PC-3 (cell line): Measurements from ENCODE around the gene BCL2L11.

Experiments used
- CTCF ChIP-seq: fragments of 300-600 bp; sonication (generic); conservative IDR thresholded peaks from 2 replicates; pipeline ENCODE4 v1.5.1; 2017; ENCODE audit warnings: antibody characterized with exemption, low read depth, mild to moderate bottlenecking, low read length
- EZH2phosphoT487 ChIP-seq: fragments of 300-600 bp; sonication (generic); IDR thresholded peaks from 2 replicates; pipeline ENCODE4 v1.6.1; 2018; ENCODE audit warnings: mild to moderate bottlenecking, antibody characterized with exemption, low read length, borderline replicate concordance

- no peak for TF ChIP-seq EZH2phosphoT487
- TF ChIP-seq CTCF, result peak; percentile 40; the same call in 1 of the 2 replicates
Measured at GRCh38 chr2:111134055-111134454, 13.3 kb downstream of the BCL2L11 start.
